ENCODE results near the gene UGGT1. TPM values are rescaled to one million over a fixed set of nuclear protein-coding genes. Genes with fewer than 3 reads are reported as not detected.

UGGT1 gene
- total RNA-seq, 2 experiments from 2014 or later = 33.2 to 59.5 TPM

DNA sequence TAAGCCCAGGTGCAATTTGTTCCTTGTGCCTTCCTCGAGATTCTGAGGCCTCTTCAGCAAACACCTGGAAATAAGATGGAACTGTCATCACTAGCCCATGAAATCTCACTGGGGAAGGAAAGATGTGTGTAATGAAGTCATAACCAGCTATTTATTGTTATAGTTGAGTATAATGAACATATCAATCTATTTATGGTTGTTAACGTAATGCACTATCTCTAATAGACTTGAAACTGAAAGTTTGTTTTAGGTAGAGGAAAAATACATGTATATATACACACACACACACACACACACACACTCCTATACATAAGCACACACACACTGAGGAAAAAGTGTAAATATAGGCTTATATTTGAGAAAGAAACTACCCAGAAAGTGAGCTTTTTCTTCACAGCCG is 62.8 kb downstream of the UGGT1 start:
- Histone ChIP-seq H3K9me2 (ENCODE audit: insufficient read depth, low read length) (no peaks in the 10 kb centered on the region), H3K27ac (ENCODE audit: low read depth, low read length, poor library complexity, severe bottlenecking) (no peak overlapping the region), H3K4me1 (ENCODE audit: insufficient read depth, low read length, poor library complexity, severe bottlenecking) (peaks cover 10% of the 10 kb centered on the region), H3K9me3 (ENCODE audit: low read length) (no peaks in the 10 kb centered on the region), H4K20me1 (ENCODE audit: insufficient read depth, low read length) (no peaks in the 10 kb centered on the region), H3K79me2 (ENCODE audit: insufficient read depth, low read depth, low read length) (no peaks in the 10 kb centered on the region), H2AFZ (ENCODE audit: low read length) (no peak overlapping the region), H3K4me3 (ENCODE audit: low read depth, low read length, poor library complexity, severe bottlenecking) (no peak overlapping the region), H3K36me3 (ENCODE audit: insufficient read depth, low read length) (peaks cover 89% of the 10 kb centered on the region), H3K4me2 (ENCODE audit: low read length) (no peak overlapping the region)
- DNase-seq (ENCODE audit: low spot score) = no peak
- intact Hi-C loops (cut with micrococcal nuclease; ENCODE audit: unreplicated experiment) = no loop called here
- ChIA-PET CTCF (ENCODE audit: unreplicated experiment) (no interaction called here), POLR2A (no interaction called here)
- TF ChIP-seq, protein P1, sequence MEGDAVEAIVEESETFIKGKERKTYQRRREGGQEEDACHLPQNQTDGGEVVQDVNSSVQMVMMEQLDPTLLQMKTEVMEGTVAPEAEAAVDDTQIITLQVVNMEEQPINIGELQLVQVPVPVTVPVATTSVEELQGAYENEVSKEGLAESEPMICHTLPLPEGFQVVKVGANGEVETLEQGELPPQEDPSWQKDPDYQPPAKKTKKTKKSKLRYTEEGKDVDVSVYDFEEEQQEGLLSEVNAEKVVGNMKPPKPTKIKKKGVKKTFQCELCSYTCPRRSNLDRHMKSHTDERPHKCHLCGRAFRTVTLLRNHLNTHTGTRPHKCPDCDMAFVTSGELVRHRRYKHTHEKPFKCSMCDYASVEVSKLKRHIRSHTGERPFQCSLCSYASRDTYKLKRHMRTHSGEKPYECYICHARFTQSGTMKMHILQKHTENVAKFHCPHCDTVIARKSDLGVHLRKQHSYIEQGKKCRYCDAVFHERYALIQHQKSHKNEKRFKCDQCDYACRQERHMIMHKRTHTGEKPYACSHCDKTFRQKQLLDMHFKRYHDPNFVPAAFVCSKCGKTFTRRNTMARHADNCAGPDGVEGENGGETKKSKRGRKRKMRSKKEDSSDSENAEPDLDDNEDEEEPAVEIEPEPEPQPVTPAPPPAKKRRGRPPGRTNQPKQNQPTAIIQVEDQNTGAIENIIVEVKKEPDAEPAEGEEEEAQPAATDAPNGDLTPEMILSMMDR (conservative IDR thresholded peaks at IDR 0.05; ENCODE audit: low read length) = no peak
- no peak for TF ChIP-seq EZH2phosphoT487 (IDR thresholded peaks at IDR 0.05; ENCODE audit: borderline replicate concordance, low read depth, low read length)
- no TSS peak for BruUV-seq (replicated peaks)

DNA sequence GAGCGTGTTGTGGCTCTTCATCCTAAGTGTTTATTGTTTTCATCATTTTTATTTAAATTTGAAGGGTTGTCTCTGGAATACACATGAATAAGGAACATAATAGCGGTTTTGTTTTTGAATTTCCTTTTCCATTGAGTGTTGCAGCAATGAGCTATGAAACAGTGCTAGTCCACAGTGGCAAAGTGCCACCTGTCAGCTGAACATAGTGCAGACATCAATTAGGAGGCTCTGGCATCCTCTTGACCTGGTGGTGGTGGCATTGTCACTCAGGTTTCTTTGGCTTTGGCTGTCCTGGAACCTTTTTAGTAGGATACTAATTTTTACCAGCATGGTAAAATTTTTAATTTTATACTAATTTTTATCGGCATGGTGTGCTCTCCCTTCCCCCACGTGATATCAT is 63.2 kb downstream of the UGGT1 start:
- CTCF ChIA-PET (ENCODE audit: unreplicated experiment) = no interaction called here

DNA sequence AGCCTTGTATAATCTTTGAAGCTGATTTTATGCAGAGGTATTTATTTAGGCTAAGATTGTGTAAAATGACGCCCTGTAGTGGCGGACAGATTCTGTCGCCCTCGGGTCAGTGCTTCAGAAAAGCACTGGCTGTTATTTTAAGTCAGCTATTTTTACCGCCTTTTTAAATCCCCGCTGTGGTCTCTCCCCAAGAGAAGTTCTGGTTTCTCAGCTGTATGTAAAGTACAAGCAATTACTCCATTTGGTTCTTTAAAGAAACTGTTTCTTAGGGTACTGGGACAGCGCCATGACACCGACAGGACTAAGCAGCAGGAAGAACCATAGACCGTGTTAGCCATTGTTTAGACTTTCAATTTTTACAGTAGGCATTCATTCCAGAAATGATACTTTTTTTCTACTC is 65.0 kb downstream of the UGGT1 start:
- no peaks in the 10 kb centered on the region for H3K9me2 ChIP-seq (ENCODE audit: insufficient read depth, low read length)
- H3K9me3 ChIP-seq (ENCODE audit: low read length) = no peaks in the 10 kb centered on the region
- BruUV-seq (replicated peaks) = no TSS peak
- intact Hi-C loops (cut with micrococcal nuclease; ENCODE audit: unreplicated experiment) = no loop called here
- H3K27ac ChIP-seq (ENCODE audit: low read depth, low read length, poor library complexity, severe bottlenecking) = no peak overlapping the region
- ChIA-PET POLR2A (no interaction called here), CTCF (ENCODE audit: unreplicated experiment) (no interaction called here)
- no peak for TF ChIP-seq EZH2phosphoT487 (IDR thresholded peaks at IDR 0.05; ENCODE audit: borderline replicate concordance, low read depth, low read length)
- TF ChIP-seq, protein P1 (conservative IDR thresholded peaks at IDR 0.05; ENCODE audit: low read length) = no peak
- no peak for DNase-seq (ENCODE audit: low spot score)
- H3K4me3 ChIP-seq (ENCODE audit: low read depth, low read length, poor library complexity, severe bottlenecking) = no peak overlapping the region
- H3K4me2 ChIP-seq (ENCODE audit: low read length) = no peak overlapping the region
- H3K79me2 ChIP-seq (ENCODE audit: insufficient read depth, low read depth, low read length) = no peaks in the 10 kb centered on the region
- H2AFZ ChIP-seq (ENCODE audit: low read length) = no peak overlapping the region
- peaks cover 4% of the 10 kb centered on the region for H3K4me1 ChIP-seq (ENCODE audit: insufficient read depth, low read length, poor library complexity, severe bottlenecking)
- H3K36me3 ChIP-seq (ENCODE audit: insufficient read depth, low read length) = peaks cover 98% of the 10 kb centered on the region
- H4K20me1 ChIP-seq (ENCODE audit: insufficient read depth, low read length) = no peaks in the 10 kb centered on the region

More for the DNA sequence above, 63.2 kb downstream of the UGGT1 start:
- DNase-seq (ENCODE audit: low spot score) = no peak
- H2AFZ ChIP-seq (ENCODE audit: low read length) = no peak overlapping the region
- H3K9me2 ChIP-seq (ENCODE audit: insufficient read depth, low read length) = no peaks in the 10 kb centered on the region
- H3K36me3 ChIP-seq (ENCODE audit: insufficient read depth, low read length) = peaks cover 89% of the 10 kb centered on the region
- no peak overlapping the region for H3K27ac ChIP-seq (ENCODE audit: low read depth, low read length, poor library complexity, severe bottlenecking)
- no peak overlapping the region for H3K4me2 ChIP-seq (ENCODE audit: low read length)
- no peak for TF ChIP-seq EZH2phosphoT487 (IDR thresholded peaks at IDR 0.05; ENCODE audit: borderline replicate concordance, low read depth, low read length)
- TF ChIP-seq, protein P1 (conservative IDR thresholded peaks at IDR 0.05; ENCODE audit: low read length) = no peak
- POLR2A ChIA-PET = interaction anchor here (0.6 kb wide), 1 partner anchor 48 kb away, joined by 3 read pairs; no protein-coding TSS in a partner anchor
- no TSS peak for BruUV-seq (replicated peaks)
- no peak overlapping the region for H3K4me3 ChIP-seq (ENCODE audit: low read depth, low read length, poor library complexity, severe bottlenecking)
- H3K9me3 ChIP-seq (ENCODE audit: low read length) = no peaks in the 10 kb centered on the region
- no peaks in the 10 kb centered on the region for H3K79me2 ChIP-seq (ENCODE audit: insufficient read depth, low read depth, low read length)
- peaks cover 10% of the 10 kb centered on the region for H3K4me1 ChIP-seq (ENCODE audit: insufficient read depth, low read length, poor library complexity, severe bottlenecking)
- intact Hi-C loops (cut with micrococcal nuclease; ENCODE audit: unreplicated experiment) = no loop called here
- H4K20me1 ChIP-seq (ENCODE audit: insufficient read depth, low read length) = no peaks in the 10 kb centered on the region

Data from OCI-LY7 (cell line).